GM18511 (cell line): ENCODE results near the gene SMG5.
"Not testable (repeated sequence)": the region's sequence is repeated elsewhere in the genome, so short reads cannot be mapped to it uniquely, and the experiment has no call there.

Source experiments
- ATAC-seq: cut with Tn5 transposase; IDR thresholded peaks from one replicate; pipeline ENCODE4 v1.9.1; 2021; ENCODE audit warnings: mild to moderate bottlenecking, moderate library complexity; ENCODE audit not compliant: unreplicated experiment

SMG5 gene

GRCh38 chr1:156282479-156283222 is at the start of gene SMG5:
TSS of gene SMG5 (minus strand) at chr1:156282825. CDS start at chr1:156282680, 145 bp downstream.
- peak; percentile 86 for ATAC-seq

DNA sequence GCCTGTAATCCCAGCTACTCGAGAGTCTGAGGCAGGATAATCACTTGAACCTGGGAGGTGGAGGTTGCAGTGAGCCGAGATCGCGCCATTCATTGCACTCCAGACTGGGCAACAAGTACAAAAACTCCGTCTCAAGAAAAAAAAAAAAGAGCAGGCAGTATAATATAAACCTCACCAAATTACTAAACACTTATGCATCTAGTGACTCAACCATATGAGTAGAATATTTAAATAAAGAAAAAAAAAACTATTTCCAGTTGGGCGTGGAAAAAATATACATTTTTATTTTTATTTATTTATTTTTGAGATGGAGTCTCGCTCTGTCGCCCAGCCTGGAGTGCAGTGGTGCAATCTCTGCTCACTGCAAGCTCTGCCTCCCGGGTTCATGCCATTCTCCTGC is 40.6 kb upstream of the SMG5 start:
- not testable (repeated sequence) for ATAC-seq

DNA sequence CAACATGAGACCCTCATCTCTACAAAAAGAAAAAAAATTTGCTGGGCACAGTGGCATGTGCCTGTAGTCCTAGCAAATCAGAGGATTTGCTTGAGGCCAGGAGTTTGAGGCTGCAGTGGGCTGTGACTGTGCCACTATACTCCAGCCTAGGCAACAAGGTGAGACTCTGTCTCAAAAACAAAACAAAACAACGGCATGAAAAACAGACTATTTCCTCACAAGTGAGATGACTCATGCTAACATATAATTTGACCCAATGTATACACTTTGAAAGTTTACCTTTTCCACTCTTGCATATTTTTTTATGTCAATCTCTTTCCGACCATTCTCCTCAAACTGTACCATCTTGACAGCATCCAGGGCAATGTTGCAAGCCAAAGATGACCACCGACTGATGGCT is 37.9 kb upstream of the SMG5 start:
- no peak for ATAC-seq

- ATAC-seq: no peak
Measured at GRCh38 chr1:156319664-156320063, 37.0 kb upstream of the SMG5 start.

DNA sequence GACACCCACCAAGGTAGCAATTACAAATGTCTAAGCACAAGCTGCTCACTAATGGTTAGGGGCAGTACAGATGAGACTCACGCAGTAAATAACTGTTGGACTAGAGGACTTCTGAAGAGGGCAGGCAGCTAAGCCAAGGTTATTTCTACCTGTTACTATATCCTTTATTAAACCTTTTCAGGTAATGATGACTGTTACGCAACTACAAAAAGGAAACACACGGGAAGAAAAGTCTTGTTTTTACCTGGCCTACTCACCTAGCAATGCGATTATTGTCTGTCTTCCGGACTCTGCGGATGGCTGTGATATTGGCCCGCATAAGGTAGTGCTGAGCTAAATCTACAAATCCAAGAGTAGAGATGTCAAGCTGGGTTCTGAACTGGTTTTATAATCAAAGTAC is 34.3 kb upstream of the SMG5 start:
- ATAC-seq: no peak

DNA sequence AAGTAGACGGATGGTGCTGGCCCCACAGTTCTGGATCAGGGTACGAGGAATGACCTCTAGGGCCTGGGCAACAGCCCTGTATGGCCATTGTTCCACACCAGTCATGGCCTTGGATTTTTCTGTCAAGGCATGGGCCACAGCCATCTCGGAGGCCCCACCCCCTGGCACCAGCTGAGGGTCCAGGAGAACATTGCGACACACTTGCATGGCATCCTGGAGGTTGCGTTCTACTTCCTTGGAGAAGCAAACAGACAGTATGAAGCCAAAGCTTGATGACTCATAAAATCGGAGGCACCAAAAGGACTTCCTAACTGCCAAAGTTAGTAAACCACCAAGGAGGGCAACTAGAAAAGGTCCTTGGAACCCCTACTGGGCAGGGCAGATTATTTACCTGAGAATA is 28.3 kb upstream of the SMG5 start:
- no peak for ATAC-seq

DNA sequence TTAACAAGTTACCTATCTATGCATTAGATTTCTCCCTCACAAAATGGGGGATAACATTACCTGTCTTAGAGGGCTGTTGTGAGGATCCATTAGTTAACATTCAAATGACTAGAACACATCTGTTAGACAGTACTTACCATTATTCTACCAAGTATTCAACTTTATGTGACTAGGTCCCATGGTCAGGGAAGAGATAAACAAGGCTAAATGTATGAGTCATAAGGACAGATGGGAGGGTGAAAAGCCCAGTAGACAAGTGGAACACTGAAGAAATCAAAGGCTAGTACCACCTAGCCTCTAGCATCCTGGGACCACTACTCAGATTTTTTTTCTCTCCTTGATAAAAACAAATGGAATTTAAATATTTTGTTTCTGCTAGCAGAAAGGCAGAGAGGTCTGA is 25.5 kb upstream of the SMG5 start:
- no peak for ATAC-seq

DNA sequence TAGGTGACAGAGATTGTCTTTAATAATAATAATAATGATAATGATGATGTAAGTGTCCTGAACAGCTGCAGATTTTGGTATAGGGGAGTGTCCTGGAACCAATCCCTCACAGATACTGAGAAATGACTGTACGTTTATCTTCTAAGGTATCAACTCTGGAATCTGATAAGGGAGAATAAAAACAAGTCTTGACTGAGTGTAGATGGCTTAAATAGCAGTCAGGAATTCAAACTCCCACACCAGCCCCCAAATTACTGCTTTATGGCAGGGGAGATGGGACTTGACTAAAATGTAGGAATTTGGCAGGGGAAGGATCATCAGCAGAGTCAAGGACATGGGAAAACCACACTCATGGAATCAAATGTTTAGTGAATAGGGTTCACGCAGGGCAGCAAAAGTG is 22.6 kb upstream of the SMG5 start:
- ATAC-seq: no peak

DNA sequence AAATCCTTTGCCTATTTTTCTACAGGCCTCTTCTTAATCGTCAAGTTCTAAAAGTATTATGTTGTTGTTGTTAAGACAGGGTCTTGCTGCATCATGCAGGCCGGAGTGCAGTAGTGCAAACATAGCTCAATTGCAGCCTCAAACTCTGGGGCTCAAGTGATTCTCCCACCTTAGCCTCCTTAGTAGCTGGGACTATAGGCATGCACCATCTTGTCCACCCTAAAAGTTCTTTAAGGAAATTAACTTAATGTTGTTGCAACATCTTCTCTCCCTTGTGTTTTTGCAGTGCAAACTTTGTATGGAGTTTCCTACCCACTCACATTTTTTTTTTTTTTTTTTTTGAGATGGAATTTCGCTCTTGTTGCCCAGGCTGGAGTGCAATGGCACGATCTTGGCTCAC is 20.6 kb upstream of the SMG5 start:
- ATAC-seq: no peak

DNA sequence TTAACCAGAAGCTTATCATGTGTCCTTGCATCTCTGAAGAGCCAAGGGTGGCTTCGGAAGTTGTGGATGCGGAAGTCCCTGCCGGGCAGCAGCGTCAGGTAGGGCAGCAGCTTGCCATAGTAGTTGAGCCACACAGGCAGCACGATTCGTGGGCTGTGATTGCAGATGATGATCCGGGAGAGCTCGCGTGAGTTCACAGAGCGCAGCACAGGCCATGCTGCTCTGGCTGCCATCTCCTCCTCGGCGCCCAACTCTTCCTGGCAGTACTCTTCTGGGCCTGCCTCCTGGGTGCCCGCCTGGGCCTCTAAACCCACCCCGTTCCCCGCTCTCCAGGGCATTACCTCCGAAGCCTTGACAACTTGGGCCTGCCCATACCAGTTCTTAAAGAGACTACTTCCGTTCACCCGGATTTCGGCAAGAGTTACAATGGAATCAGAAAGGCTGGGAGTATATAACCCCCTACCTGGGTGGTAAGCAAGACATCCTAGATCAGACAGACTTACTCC is 16.3 kb upstream of the SMG5 start, which contains the start of gene VHLL:
VHLL (minus strand) TSS at position 456 of the 506 bp plus-strand sequence; CDS start at position 338, 118 bp downstream.
- ATAC-seq: no peak

- ATAC-seq: no peak
Measured at GRCh38 chr1:156295391-156295947, 12.8 kb upstream of the SMG5 start, which contains the start of gene GLMP. TSS of gene GLMP (minus strand) at chr1:156295679. CDS start at chr1:156295645, 34 bp downstream.

- no peak for ATAC-seq
Measured at GRCh38 chr1:156293895-156294294, 11.3 kb upstream of the SMG5 start.

GRCh38 chr1:156293098-156293434 is 10.4 kb upstream of the SMG5 start:
- ATAC-seq: no peak

DNA sequence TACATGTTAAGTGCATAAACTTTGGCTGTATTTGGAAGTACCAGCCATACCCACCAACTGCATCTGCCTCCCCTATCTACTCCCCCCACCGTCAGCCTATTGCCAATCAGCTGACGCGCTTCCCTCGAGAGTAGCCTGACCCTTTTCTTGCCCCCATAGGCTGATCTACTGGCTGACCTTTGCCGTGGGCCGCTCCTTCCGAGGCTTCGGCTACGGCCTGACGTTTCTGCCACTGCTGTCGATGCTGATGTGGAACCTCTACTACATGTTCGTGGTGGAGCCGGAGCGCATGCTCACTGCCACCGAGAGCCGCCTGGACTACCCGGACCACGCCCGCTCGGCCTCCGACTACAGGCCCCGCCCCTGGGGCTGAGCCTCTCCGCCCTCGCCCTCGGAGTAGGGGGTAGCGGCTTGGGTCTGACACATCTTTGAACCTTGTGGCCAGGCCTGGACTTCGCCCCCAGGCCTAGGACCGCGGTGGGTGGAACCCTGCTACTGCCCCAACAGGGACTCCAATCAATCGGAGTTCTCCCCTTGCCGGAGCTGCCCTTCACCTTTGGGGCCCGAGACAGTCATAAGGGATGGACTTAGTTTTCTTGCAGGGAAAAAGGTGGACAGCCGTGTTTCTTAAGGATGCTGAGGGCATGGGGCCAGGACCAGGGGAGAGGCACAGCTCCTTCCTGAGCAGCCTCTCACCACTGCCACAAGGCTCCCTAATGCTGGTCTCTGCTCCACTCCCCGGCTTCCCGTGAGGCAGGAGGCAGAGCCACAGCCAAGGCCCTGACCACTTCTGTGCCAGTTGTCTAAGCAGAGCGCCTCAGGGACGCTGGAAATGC is 8.8 kb upstream of the SMG5 start:
- ATAC-seq: no peak

DNA sequence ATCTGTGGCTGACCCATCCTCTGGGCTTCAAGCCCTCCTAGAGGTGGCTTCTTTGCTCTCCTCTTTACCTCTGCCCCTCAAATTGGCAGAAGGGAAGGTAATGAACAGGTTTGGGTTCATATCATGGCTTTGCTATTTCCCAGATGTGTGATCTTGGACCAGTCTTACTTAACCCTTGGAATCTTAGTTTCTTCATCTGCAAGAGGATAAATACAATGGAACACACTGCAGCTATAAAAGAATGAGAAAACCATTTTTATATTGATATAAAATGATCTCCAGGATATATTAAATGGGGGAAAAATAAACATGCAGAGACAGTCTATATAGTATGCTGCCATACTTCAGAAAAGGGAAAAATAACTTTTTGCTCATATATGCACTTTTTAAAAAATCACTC is 7.2 kb upstream of the SMG5 start:
- ATAC-seq: no peak

DNA sequence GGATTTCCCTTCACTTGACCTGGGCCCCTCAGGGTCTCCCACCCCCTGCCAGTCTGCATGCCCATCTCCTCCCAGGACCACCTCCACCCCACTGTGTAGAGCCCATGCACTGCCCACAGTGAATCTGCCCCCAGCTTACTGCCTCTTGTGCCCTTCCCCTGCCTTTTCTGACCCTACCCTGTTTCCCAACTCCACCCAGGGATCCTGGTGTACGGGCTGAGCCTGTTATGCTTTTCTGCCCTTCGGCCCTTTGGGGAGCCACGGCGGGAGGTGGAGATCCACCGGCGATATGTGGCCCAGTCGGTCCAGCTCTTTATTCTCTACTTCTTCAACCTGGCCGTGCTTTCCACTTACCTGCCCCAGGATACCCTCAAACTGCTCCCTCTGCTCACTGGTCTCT is 3.4 kb upstream of the SMG5 start:
- no peak for ATAC-seq

DNA sequence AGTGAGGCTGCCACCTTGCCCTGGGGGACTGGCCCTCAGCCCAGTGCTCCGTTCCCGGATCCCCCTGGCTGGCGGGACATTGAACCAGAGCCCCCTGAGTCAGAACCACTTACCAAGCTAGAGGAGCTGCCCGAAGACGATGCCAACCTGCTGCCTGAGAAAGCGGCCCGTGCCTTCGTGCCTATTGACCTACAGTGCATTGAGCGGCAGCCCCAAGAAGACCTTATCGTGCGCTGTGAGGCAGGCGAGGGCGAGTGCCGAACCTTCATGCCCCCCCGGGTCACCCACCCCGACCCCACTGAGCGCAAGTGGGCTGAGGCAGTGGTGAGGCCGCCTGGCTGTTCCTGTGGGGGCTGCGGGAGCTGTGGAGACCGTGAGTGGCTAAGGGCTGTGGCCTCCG is 2.8 kb upstream of the SMG5 start:
- no peak for ATAC-seq

GRCh38 chr1:156284757-156285156 is 2.1 kb upstream of the SMG5 start:
- ATAC-seq: no peak

DNA sequence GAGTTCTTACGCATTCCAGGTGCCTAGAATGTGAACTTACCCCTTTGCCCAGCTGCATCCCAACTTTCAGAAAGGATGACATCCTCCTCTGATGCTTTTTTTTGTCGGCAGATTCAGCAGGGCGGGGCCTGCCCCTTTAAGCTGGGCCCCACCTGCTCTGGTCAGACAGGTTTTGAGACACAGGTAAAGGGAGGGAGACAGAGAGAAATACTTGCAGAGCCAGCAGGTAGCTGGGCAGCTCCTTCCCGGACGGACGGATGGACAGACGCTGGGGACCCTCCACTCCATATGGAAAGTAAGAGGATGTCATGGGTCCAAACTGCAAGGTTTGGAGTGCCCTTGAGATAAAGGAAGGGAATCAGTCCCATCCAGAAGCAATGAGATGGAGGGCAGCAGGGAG is 1.5 kb upstream of the SMG5 start, which contains the start of gene TMEM79:
TMEM79 (plus strand) TSS at position 214 of the 400 bp plus-strand sequence. CDS start 902 bp downstream, outside the sequence.
- no peak for ATAC-seq

DNA sequence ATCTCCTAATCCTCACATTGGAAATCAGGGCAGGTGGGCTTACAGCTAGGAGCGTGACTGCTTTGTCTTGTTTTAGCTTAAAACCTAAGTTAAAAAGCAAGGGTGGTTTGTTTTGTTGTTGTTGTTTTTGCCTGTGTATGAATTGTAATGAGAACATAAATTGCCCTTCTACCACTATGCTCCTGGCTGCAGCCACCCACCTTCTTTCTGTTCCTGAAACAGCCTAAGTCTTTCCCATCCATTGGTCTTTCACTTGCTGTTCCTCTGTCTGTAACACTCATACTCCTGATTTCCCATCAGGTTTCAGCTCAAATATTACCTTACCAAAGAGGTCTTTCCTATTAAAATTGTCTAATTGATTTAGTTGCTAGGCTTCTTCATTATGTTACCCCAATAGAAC is 896 bp upstream of the SMG5 start:
- ATAC-seq: no peak

- peak; percentile 9 for ATAC-seq
Measured at GRCh38 chr1:156281693-156282478, 739 bp downstream of the SMG5 start.
